Measurements from ENCODE around the gene NKD2.

NKD2 gene

DNA sequence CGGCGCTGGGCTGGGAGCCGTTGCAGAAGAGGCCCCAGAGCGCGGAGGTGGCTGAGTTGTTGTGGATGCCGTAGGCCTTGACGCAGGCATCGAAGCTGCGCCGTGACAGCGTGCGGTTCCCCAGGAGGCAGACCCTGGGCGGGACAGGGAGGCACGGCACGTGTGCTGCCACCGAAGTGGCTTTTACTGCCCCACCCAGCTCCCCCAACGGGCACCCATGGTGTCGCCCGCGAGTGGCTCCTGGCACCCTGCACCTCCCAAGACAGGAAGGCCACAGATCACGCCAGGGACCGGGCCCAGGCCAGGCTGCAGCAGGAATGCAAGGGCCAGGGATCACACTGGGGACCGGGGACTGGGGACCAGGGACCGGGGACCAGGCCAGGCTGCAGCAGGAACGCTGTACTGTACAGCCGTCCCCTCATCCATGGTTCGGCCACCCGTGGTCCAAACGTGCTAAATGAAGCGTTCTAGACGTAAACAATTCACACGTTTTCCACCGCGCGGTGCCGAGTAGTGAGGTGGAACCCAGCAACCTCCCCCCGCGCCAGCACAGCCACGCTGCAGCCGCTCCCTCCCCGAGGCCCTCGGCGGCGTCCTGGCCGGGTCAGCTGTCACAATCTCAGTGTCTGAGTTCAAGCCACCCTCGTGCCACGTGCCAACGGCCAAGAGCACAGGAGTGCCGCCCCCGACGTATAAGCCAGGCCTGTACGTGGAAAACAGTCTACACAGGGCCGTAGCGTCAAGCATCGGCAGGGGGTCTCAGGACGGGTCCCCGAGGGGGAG, 75.4 kb downstream of the NKD2 start:
- H3K4me3 ChIP-seq (ENCODE audit: low read depth, low read length): no peak overlapping the region

GRCh38 chr5:1085391-1085790, 76.8 kb downstream of the NKD2 start:
- no peak overlapping the region for H3K4me3 ChIP-seq (ENCODE audit: low read depth, low read length)

DNA sequence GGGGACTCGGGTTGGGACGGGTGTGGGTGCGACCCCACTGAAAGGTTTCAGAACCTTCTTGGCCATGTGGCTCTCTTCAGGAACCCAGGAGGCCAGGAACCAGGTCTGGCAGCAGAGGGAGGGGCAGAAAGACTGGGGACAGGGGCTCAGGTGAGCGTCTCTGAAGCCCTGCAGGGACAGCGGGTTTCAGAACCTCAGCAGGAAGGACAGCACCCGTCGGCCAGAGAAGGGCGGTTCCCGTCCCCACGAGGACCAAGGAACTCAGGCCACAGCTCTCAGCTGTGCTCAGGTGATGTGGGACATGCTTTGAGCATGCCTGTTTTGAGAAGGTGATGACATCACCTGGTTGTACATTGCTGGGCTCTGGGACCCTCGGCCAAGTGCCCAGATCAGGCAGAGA, 77.5 kb downstream of the NKD2 start:
- no peak overlapping the region for H3K4me3 ChIP-seq (ENCODE audit: low read depth, low read length)

DNA sequence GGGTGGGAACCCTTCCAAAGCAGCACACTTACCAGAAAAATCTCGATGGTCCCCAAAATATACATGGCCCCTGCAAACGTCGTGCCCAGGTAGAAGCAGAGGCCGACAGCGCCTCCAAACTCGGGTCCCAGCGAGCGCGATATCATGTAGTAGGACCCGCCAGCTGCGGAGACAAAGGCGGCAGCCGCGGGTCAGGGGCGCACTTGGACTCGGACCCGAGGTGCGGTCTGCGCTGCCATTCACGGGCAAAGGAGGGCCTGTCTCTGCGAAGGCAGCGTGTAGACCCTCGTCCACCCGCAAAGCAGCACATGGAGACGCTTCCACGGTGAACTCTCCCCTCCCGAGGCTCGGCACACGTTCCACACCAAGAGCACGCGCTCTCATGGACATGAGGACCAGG, 78.3 kb downstream of the NKD2 start:
- H3K4me3 ChIP-seq (ENCODE audit: low read depth, low read length): no peak overlapping the region

DNA sequence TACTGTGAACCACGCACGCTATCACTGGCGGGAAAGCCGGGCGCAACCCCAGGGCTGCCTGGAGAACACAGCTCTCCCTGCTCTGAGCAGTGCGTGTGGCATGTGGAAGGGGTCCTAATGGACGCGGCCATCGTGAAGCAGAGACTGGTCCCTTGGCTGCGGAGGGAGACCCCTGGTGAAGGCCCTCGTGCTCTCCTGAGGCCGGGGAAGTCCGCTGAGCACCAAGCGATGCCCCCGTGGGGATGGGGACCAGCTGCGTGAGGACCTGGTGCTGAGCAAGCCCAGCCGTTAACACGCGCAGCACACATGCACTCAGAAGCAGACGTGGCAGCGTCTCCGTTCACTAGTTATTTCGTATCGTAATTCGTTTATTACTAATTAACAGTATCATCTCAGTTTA, 78.8 kb downstream of the NKD2 start:
- H3K4me3 ChIP-seq (ENCODE audit: low read depth, low read length): no peak overlapping the region

- H3K4me3 ChIP-seq (ENCODE audit: low read depth, low read length): no peak overlapping the region
Measured at GRCh38 chr5:1088031-1088430, 79.4 kb downstream of the NKD2 start.
